ENCODE data around the gene HEBP1.
"Not testable (repeated sequence)": the region's sequence is repeated elsewhere in the genome, so short reads cannot be mapped to it uniquely, and the experiment has no call there.

The HEBP1 gene

DNA sequence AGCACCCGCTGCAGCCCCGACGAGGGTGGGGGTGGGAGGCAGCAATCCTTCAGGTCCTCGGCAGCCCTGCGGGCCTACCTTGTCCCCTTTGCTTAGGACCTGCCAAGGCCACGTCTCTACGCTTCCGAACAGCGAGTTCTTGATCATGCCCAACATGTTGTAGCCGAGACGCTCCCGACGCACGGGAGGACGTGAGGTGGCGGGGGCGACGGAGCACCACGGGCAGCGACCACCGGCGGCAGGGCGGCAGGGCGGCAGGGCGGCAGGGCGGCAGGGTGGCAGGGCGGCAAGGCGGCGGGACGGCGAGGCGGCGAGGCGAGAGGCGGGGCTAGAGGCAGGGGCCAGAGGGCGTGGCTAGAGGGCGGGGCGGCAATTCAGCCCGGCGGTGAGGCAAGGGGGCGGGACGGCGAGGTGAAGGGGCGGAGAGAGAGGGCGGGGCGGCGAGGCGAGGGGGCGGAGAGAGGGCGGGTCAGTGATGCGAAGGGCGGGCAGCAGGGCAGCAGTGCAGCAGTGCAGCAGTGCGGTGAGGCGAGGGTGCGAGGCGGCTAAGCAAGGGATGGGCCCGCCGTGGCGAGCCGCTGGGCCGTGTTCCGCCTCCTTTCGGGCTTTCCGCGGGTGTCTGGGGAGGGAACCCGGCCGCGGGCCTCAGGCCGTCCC, at the start of gene HEBP1:
Gene HEBP1 (minus strand): TSS at position 307 of the 657 bp plus-strand sequence. CDS start 151 bp downstream, at position 156.
- in situ Hi-C loops (cut with HindIII; ENCODE audit: low sequenced_read_pairs), result loop anchor here (5.0 kb wide), 1 partner anchor 212 kb away; no protein-coding TSS in a partner anchor

DNA sequence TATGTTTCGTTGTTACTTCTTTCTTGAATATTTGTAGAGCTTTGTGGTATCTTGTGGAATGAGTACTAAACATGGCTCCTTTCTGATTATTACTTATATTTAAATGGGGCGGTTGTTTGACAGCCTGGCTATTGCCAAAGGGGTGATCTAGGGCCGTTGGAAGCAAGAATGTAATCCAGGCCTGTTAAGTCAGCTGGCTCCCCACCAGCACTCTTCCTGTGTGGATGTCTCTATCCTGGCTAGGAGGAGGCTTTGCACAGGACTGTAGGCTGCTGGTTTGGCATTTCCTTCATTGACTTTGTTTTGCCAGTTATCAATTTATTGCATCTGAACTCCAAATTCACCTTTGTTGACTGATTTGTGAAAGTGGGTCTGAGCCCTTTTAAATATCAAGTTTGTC, 49.8 kb upstream of the HEBP1 start:
- in situ Hi-C loops (cut with HindIII; ENCODE audit: low sequenced_read_pairs), result no loop called here

DNA sequence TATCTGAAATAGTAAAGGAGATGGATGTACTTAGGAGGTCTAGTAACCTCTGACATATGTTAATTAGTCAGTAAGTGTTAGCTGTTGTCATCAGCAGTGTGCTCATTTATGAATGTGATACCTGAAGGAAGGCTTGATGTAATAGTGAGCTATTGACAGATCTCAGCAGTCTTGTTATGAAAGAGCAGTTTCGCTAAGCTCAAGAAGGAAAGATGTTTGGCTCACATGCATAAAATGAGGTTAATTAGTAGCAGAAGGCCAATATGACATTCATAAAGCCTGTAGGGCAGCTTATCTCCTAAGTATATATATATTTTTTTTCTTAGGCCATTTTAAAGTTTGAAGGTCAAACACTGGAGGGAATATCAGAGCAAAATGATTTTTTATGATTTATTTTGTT, 46.9 kb upstream of the HEBP1 start:
- in situ Hi-C loops (cut with HindIII; ENCODE audit: low sequenced_read_pairs), result no loop called here

GRCh38 chr12:13045816-13046215, 45.8 kb upstream of the HEBP1 start:
- in situ Hi-C loops (cut with HindIII; ENCODE audit: low sequenced_read_pairs), result no loop called here

DNA sequence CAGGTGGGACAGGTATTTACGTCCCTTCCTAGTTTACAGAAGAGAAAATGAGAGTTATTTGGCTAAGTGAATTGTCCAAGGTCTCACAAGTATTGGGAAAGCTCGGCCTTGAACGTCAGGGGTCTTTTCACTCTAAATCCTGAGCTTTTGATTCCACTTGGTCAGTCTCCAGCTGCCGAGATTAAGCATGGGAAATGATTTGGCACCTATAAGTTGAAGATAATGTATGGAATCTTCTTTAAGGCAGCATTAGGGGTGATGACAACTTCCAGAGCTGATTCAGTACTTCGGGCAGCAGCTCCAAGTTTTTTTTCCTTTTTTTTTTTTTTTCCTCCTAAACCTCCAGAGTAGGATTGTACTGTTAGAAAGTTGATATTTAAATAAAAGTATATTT, 44.8 kb upstream of the HEBP1 start:
- in situ Hi-C loops (cut with HindIII; ENCODE audit: low sequenced_read_pairs), result no loop called here

DNA sequence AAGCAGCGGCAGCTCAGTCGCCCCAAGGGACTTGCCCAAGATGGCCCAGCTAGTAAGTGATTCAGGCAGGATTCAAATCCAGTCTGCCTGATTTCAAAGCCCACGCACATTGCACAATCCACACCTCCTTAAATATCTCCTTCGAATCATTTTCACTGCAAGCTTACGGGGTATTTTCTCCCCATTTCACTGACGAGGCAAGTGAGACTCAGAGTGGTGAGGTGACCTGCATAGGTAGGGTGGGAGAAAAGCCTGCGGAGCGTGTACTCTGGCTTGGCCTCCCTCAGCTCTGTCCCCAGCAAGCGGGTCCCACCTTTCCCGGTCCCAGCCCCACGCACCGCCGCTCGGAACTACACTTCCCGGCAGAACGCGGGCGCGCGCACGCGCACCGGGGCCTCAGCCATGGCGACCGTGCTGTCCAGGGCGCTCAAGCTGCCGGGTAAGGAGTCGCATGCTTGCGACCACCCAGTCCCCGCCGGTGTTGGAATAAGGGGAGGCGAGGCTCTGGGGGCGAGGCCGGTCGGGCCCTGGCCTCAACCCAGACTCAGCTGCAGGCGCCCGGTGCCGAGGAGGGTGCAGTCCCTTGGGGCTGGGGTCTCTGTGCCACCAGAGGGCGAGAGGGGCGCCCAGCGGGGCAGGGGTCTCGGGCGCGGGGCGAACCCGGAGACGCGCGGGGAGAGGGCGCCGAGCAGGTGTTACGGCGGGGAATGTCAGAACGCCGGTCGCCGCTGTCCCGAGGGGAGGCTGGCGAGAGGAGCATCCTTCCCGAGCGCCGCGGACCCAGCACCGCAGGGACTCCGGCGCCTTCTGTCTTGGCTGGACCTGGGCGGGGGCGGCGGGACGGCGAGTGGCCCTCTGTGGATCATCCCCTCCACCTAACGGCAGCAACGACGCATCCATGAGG, 44.2 kb upstream of the HEBP1 start, which contains the start of gene FAM234B:
Gene FAM234B (plus strand): TSS at position 380 of the 904 bp plus-strand sequence. CDS start 23 bp downstream, at position 403.
- in situ Hi-C loops (cut with HindIII; ENCODE audit: low sequenced_read_pairs), result no loop called here

DNA sequence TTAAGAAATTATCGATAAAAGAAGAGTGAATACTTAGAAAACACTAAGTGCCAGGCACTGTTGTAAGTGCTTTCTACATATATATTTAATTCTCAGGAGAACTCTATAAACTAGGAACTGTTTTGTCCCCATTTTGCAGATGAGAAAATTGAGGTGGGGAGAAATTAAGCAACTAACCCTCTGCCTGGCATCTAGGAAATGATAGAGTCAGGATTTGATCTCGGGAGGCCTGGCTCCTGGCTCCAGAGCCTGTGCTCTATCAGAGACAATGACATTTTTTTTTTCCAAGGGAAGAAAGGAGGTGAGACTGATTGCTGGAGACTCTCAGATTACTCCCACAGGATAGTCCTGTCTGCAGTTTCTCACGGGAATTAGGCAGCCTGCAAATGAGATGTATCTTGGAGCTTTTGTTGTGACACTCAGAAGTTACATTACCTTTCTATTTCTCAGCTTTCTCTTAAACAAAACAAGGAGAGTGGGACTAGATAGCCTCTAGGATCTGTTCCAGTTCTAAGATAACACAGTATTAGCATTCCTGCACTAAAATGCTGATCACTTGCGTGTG, 42.7 kb upstream of the HEBP1 start:
- in situ Hi-C loops (cut with HindIII; ENCODE audit: low sequenced_read_pairs), result no loop called here

DNA sequence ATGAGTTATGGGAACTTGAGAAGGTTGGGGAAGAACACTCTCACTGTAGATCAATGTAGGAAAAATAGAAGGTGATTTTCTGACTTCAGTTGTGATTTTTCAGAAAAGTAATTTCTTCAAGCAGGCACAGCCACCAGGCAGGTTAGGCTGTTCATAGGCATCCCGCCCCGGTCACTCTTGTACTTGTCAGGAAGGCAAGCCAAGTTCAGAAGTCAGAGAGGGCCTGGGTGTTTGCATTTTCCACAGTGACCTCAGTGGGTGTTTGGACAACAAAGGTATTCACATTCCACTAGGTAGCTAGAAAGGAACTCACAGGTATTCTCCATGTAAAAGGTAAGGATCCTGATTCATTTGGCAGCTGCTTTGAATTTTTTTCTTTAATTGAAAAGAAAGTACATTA, 41.2 kb upstream of the HEBP1 start:
- in situ Hi-C loops (cut with HindIII; ENCODE audit: low sequenced_read_pairs), result no loop called here

DNA sequence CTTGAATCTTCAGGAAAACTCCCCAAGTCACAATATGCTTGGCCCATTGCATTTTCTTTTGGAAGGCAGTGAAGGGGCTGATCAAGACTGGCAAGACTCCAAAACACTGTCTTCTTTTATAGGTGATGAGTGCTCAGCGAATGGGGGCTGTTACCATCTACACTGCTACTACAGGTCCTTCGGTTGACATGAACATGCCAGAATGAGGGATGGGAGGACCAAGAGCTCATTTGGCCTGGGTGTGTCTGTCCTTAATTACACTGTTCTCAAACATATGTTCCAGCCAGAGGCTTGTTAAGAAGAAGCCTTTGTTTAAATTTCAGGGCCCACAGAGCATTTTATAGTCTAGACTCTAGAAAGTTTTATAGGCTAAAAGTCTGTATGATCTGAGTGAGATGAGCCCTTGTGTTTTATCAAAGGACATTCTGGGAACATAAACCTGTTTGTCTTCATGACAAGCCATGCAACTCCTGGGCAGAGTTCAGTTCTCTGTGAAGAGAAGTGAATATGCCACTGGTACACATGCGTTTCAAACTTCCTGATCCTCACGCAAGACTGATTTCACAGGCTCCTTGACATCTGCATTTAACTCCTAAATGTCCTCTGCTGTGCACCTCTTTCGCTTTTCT, 39.4 kb upstream of the HEBP1 start:
- in situ Hi-C loops (cut with HindIII; ENCODE audit: low sequenced_read_pairs), result no loop called here

DNA sequence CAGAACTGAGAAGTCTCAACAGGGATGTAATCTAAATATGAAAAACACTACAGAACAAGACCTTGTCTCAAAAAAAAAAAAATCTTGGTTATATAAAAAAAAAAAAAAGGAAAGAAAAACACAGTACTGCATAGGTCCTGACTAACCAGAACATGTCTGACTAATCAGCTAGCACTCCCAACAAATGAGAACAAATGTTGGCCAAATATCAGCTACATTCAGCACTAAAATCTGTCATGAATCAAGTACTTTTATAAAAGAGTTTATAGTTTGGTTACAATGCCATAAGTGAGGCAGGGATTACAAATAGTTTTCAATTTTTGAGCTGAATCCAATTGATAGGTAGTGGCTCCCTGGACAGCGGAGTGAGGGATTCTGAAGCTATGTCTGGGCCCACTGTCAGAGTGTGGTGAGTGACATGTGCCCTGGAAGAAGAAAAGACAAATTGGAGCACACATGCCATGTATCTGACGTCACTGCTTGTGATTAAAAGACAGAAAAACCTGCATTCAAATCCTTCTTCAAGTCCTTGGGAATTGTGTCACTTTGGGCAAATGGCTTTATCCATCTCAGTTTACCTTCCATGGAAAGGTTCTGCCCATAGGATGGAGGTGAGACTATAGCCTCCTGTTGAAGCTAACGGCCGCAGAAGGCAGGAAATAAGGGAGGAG, 38.6 kb upstream of the HEBP1 start:
- in situ Hi-C loops (cut with HindIII; ENCODE audit: low sequenced_read_pairs), result no loop called here

GRCh38 chr12:13036881-13037280, 36.8 kb upstream of the HEBP1 start:
- in situ Hi-C loops (cut with HindIII; ENCODE audit: low sequenced_read_pairs), result no loop called here

DNA sequence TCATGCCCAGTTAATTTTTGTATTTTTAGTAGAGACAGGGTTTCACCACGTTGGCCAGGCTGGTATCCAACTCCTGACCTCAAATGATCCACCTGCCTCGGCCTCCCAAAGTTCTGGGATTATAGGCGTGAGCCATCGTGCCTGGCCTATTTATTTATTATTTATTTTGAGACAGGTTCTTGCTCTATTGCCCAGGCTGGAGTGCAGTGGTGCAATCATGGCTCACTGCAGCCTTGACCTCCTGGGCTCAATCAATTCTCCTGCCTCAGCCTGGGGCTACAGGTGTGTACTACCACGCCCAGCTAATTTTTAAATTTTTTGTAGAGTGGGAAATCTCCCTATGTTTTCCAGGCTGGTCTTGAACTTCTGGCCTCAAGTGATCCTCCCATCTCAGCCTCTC, 35.3 kb upstream of the HEBP1 start:
- in situ Hi-C loops (cut with HindIII; ENCODE audit: low sequenced_read_pairs), result not testable (repeated sequence)

DNA sequence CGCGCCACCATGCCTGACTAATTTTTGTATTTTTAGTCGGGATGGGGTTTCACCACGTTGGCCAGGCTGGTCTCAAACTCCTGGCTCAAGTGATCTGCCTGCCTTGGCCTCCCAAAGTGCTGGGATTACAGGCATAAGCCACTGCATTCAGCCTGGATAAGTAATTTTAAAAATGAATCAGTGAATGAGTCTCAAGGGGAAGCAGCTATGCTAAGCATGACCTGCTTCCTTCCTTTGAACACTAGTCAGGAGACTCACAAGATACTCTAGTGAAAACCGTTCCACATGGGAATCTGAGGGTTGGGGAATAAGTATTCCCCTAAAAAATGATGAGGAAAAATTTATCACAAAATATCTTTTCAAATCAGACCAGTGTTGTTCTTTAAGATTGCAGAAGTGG, 33.4 kb upstream of the HEBP1 start:
- in situ Hi-C loops (cut with HindIII; ENCODE audit: low sequenced_read_pairs), result no loop called here

DNA sequence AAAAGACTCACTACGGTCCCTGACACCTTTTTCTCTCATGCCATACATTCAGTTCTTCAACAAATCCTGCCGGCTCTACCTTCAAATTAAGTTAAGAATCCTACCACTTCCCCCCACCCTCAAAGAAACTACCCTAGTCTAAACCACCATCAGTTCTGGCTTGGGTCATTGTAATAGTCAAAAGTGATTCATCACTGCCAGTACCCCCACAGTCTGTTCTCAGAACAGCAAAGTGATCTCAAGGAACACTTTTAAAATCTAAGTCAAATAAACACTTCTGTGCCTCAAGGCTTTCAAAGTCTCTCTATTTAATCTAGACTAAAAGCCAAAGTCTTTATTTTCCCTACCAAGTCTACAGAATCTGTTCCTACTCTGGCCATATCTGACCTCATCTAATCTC, 32.1 kb upstream of the HEBP1 start:
- in situ Hi-C loops (cut with HindIII; ENCODE audit: low sequenced_read_pairs), result no loop called here

DNA sequence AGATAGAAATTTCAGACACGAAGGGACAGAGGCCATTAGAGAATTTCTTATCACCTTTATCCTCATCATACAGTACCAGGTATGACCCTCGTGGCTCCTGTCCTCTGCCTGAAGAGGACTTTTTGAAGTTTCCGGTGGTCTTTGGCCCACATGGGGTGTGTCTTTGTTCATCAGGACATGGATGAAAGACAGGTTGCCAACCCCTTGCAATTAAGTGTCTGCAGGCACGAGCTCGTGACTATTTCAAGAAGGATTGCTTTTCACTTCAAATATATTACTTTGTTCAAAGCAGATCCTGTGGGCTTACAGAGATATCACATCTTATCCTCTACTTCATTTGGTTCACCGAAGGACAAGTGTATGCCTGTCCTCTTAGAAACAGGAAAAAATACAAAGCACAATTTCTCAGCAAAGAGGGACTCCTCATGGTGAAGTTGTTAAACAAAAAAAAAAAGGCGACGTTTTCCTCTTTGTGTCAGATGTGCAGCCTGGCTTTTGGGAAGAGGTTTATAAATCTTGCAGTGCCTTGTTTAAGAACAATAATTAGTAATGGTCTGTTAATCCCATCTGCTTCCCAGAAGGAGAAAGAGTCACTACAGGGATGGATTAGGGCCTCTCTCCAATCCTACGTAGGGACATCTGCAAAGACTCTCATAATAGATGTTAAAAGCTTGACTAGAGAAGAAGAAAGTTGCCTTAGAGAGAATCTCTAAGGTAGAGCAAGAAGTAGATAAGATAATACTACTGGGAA, 30.7 kb upstream of the HEBP1 start:
- in situ Hi-C loops (cut with HindIII; ENCODE audit: low sequenced_read_pairs), result no loop called here

DNA sequence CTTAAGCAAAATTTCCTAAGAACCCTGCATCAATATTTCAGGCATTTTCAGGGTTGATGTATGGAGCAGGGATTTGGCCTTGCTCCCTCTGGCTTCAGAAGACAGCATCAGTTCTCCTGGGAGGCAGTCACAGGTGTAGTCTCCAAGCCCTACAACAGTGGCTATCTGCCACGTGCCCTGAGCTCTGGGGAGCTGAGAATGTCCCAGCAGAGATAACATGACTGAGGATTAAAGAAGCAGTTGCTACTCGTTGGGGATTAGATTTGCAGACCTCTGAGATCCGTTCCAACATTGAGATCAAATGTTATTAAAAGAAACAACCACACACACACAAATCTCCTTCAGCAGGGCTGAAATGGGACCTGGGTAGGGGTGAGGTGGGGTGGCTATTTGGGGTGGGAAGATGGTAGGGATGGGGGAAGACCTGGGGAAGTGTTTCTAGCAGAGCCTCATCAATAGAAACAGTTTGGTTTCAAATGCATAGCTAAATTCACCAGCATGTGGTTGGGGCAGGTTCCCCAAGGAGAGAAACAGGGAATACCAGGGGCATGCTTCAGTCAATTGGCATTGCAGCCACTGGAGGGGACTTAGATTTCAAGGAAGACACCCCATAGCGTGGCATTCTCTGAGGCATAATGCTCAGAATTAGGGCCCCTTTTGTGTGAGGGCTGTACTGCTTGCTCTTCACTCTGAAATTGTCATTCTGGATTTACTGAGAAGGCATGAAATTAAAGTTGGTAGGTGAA, 28.9 kb upstream of the HEBP1 start:
- in situ Hi-C loops (cut with HindIII; ENCODE audit: low sequenced_read_pairs), result no loop called here

- in situ Hi-C loops (cut with HindIII; ENCODE audit: low sequenced_read_pairs), result no loop called here
Measured at GRCh38 chr12:13027508-13027907, 27.4 kb upstream of the HEBP1 start.

DNA sequence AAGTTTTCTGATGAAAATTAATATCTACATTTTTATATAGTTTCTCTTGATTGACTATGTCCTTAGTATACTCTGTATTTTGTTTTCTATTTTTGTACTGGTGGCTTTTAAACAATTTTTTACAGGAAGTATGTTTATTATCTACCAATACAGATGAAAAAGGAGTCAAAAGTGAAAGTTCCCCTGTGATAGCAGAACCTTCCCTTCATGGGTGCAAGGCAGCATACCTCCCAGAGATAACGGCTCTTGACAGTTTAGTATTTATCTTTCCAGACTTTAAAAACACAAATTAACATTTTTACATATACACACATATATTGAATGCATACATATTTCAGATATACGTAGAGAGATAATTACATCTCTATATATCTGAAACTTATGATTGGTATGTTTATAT, 27.0 kb upstream of the HEBP1 start:
- in situ Hi-C loops (cut with HindIII; ENCODE audit: low sequenced_read_pairs), result no loop called here

DNA sequence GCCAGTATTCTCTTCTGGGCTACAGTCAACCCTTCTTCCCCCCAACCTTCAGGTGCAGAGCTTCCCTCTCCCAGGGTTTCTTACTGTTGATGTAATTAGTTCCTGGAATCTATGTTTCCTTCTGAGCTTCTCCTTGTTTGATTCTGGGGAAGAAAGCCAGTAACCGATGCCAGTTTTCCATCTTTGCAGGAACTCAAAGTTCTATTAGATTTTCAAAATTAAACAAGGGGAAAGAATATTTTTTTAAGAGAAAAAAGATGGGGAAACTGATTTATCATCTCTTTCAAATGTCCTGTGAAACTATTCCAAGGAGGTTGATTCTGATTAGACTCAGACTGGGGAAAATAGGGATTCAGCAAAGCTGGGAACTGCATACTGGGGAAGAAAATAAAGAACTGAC, 26.2 kb upstream of the HEBP1 start:
- in situ Hi-C loops (cut with HindIII; ENCODE audit: low sequenced_read_pairs), result no loop called here

Data from endothelial cell of hepatic sinusoid (primary cell).